ENCODE data around the gene C1RL. TPM values are rescaled to one million over a fixed set of nuclear protein-coding genes. Genes with fewer than 3 reads are reported as not detected.

C1RL gene
- total RNA-seq, 1 experiment from 2014 or later, result 25.9 TPM

GRCh38 chr12:7117670-7118069 lies 8.7 kb upstream of the C1RL start:
- intact Hi-C loops (cut with micrococcal nuclease), result no loop called here
- peaks cover 0 to 4% of the 10 kb centered on the region in 2 experiments; a peak in 1 of 4 replicates for H3K36me3 ChIP-seq (ENCODE audit: control insufficient read depth in 1 of 2, insufficient read depth in 2 of 2, low read length in 2 of 2)
- no peak overlapping the region for H3K4me3 ChIP-seq (replicated peaks in 1 of 2; ENCODE audit: low read depth in 1 of 2, low read length in 2 of 2)
- CTCF ChIA-PET, result interaction anchor here (1.1 kb wide), 1 partner anchor 9 kb away, joined by 3 read pairs; no protein-coding TSS in a partner anchor
- POLR2A ChIA-PET, result interaction anchor here (1.7 kb wide), 1 partner anchor 174 kb away, joined by 4 read pairs; the partner anchor contains the start of genes C12orf57 and RNU7-1
- BruUV-seq (replicated peaks), result no TSS peak
- TF ChIP-seq CTCF (IDR thresholded peaks at IDR 0.05 in 2 of 3, conservative IDR thresholded peaks at IDR 0.05 in 1 of 3; ENCODE audit: borderline replicate concordance in 1 of 3, insufficient read depth in 1 of 3, low read depth in 2 of 3, low read length in 2 of 3) (no peak), TCF7L2 (IDR thresholded peaks at IDR 0.05; ENCODE audit: borderline replicate concordance, extremely low read depth, insufficient read depth, insufficient read length) (no peak)
- TF ChIP-seq, protein P1, sequence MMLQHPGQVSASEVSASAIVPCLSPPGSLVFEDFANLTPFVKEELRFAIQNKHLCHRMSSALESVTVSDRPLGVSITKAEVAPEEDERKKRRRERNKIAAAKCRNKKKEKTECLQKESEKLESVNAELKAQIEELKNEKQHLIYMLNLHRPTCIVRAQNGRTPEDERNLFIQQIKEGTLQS (IDR thresholded peaks at IDR 0.05), result no peak
- no peak overlapping the region for H2AFZ ChIP-seq (ENCODE audit: low read depth, low read length, poor library complexity, severe bottlenecking)
- DNase-seq (ENCODE audit: low read depth, low spot score) (no peak), ATAC-seq (no peak)
- H3K4me1 ChIP-seq (ENCODE audit: control insufficient read depth in 1 of 2, insufficient read depth in 2 of 2, low read length in 2 of 2), result no peaks in the 10 kb centered on the region; a peak in 1 of 4 replicates
- RAD21 ChIA-PET (ENCODE audit: low non-redundant PET in 1 of 2, low total read pairs in 2 of 2, uncharacterized antibody in 2 of 2, unreplicated experiment in 2 of 2), result no interaction called here
- H3K27me3 ChIP-seq (ENCODE audit: insufficient read depth, low read length), result no peaks in the 10 kb centered on the region
- H3K9ac ChIP-seq (ENCODE audit: low read length), result no peak overlapping the region
- no peaks in the 10 kb centered on the region for H3K9me2 ChIP-seq (ENCODE audit: insufficient read depth)
- no peak overlapping the region for H3K4me2 ChIP-seq (ENCODE audit: low read length)
- H3K9me3 ChIP-seq (ENCODE audit: control insufficient read depth in 1 of 2, insufficient read depth in 1 of 2, low read depth in 1 of 2, low read length in 2 of 2), result no peaks in the 10 kb centered on the region
- no peaks in the 10 kb centered on the region for H4K20me1 ChIP-seq (ENCODE audit: insufficient read depth)
- H3K79me2 ChIP-seq (ENCODE audit: insufficient read depth, low read length), result no peaks in the 10 kb centered on the region
- no peak overlapping the region for H3K27ac ChIP-seq (ENCODE audit: low read depth, low read length)

- H3K27ac ChIP-seq (ENCODE audit: low read depth, low read length), result no peak overlapping the region
- ChIA-PET RAD21 (ENCODE audit: low non-redundant PET in 1 of 2, low total read pairs in 2 of 2, uncharacterized antibody in 2 of 2, unreplicated experiment in 2 of 2) (no interaction called here), POLR2A (no interaction called here), CTCF (no interaction called here)
- BruUV-seq (replicated peaks), result no TSS peak
- ATAC-seq, result no peak
- H3K79me2 ChIP-seq (ENCODE audit: insufficient read depth, low read length), result no peaks in the 10 kb centered on the region
- no peak for DNase-seq (ENCODE audit: low read depth, low spot score)
- no peak overlapping the region for H2AFZ ChIP-seq (ENCODE audit: low read depth, low read length, poor library complexity, severe bottlenecking)
- intact Hi-C loops (cut with micrococcal nuclease), result no loop called here
- no peak overlapping the region for H3K4me3 ChIP-seq (replicated peaks in 1 of 2; ENCODE audit: low read depth in 1 of 2, low read length in 2 of 2)
- H3K4me2 ChIP-seq (ENCODE audit: low read length), result no peak overlapping the region
- H3K9me3 ChIP-seq (ENCODE audit: control insufficient read depth in 1 of 2, insufficient read depth in 1 of 2, low read depth in 1 of 2, low read length in 2 of 2), result no peaks in the 10 kb centered on the region
- H4K20me1 ChIP-seq (ENCODE audit: insufficient read depth), result no peaks in the 10 kb centered on the region
- H3K9ac ChIP-seq (ENCODE audit: low read length), result no peak overlapping the region
- H3K4me1 ChIP-seq (ENCODE audit: control insufficient read depth in 1 of 2, insufficient read depth in 2 of 2, low read length in 2 of 2), result no peaks in the 10 kb centered on the region; a peak in 1 of 4 replicates
- H3K36me3 ChIP-seq (ENCODE audit: control insufficient read depth in 1 of 2, insufficient read depth in 2 of 2, low read length in 2 of 2), result peaks cover 0 to 4% of the 10 kb centered on the region in 2 experiments; a peak in 1 of 4 replicates
- H3K9me2 ChIP-seq (ENCODE audit: insufficient read depth), result no peaks in the 10 kb centered on the region
- no peaks in the 10 kb centered on the region for H3K27me3 ChIP-seq (ENCODE audit: insufficient read depth, low read length)
- TF ChIP-seq REST (IDR thresholded peaks at IDR 0.05; ENCODE audit: low read depth), result no peak
- TF ChIP-seq YY1 (IDR thresholded peaks at IDR 0.05; ENCODE audit: extremely low read depth, insufficient replicate concordance, low read depth, low read length), result no peak
- no peak for TF ChIP-seq ZNF274 (IDR thresholded peaks at IDR 0.05; ENCODE audit: low read depth, low read length)
- TF ChIP-seq CTCF (IDR thresholded peaks at IDR 0.05 in 2 of 3, conservative IDR thresholded peaks at IDR 0.05 in 1 of 3; ENCODE audit: borderline replicate concordance in 1 of 3, insufficient read depth in 1 of 3, low read depth in 2 of 3, low read length in 2 of 3), result no peak
Observed at GRCh38 chr12:7116916-7117315, 7.9 kb upstream of the C1RL start.
